ENCODE data around the gene RPH3AL.

DNA sequence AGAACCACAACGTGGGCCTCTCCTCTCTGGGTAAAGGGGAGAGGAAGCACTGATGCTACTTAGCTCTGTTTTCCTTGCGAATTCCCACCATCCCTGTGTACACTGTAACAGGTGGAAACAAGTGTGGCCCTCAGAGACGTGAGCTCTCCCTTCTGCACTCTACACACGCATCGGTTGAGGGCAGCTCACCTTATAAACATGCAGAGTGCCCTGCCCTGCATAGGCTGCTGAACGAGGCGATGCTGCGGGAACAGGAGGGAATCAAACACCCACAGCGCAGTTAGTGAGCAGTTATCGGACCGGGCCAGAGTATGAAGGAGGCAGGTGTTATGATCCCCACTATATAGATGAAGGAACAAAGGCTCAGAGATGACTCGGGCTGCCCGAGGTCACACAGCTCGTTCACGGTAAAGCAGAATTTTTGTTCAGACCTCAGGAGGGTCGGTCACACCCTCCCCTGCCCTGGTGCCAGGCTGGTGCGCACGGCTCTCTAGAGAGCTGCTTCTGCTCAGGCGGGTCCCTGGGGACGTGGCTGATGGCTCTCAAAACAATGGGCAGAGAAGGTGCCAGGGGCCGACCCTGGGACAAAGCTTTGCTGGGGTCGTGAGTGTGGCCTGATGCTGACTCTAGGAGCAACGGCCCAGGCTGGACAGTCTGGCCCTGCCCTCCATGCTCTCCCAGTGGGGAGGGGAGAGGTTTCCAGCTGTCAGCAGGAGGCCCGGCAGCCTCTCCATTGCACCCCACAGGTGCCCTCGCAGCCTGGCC lies 68.5 kb downstream of the RPH3AL start:
- TF ChIP-seq, protein P1, sequence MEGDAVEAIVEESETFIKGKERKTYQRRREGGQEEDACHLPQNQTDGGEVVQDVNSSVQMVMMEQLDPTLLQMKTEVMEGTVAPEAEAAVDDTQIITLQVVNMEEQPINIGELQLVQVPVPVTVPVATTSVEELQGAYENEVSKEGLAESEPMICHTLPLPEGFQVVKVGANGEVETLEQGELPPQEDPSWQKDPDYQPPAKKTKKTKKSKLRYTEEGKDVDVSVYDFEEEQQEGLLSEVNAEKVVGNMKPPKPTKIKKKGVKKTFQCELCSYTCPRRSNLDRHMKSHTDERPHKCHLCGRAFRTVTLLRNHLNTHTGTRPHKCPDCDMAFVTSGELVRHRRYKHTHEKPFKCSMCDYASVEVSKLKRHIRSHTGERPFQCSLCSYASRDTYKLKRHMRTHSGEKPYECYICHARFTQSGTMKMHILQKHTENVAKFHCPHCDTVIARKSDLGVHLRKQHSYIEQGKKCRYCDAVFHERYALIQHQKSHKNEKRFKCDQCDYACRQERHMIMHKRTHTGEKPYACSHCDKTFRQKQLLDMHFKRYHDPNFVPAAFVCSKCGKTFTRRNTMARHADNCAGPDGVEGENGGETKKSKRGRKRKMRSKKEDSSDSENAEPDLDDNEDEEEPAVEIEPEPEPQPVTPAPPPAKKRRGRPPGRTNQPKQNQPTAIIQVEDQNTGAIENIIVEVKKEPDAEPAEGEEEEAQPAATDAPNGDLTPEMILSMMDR (conservative IDR thresholded peaks at IDR 0.05), result no peak
- TF ChIP-seq EZH2 (IDR thresholded peaks at IDR 0.05; ENCODE audit: low read depth), result no peak
